Neural progenitor cell (in vitro differentiated cells): ENCODE data around the gene LAMA2. TPM values are rescaled to one million over a fixed set of nuclear protein-coding genes. Genes with fewer than 3 reads are reported as not detected.

Experiments
- DNase-seq: peaks from one replicate; pipeline ENCODE4 v3.0.0-alpha.2; 2016; ENCODE audit warnings: low spot score
- H2AFZ ChIP-seq: fragments of 200-600 bp; sonication (generic); replicated peaks from 2 replicates; pipeline ENCODE4 v1.6.1; 2016; ENCODE audit warnings: antibody characterized with exemption
- H3F3A ChIP-seq: fragments of 200-600 bp; sonication (generic); 2 replicates; pipeline ENCODE4 v1.6.1; 2016; ENCODE audit warnings: antibody characterized with exemption, low read depth
- H3K27ac ChIP-seq: fragments of 200-600 bp; sonication (generic); 2 replicates; pipeline ENCODE4 v1.5.1; 2016; ENCODE audit warnings: mild to moderate bottlenecking
- H3K27me3 ChIP-seq: fragments of 200-600 bp; sonication (generic); 2 replicates; pipeline ENCODE4 v1.6.1; 2016; ENCODE audit warnings: mild to moderate bottlenecking, moderate library complexity
- H3K36me3 ChIP-seq: fragments of 200-600 bp; sonication (generic); 2 replicates; pipeline ENCODE4 v1.5.1; 2016
- H3K4me1 ChIP-seq: fragments of 200-600 bp; sonication (generic); 2 replicates; pipeline ENCODE4 v1.6.1; 2016; ENCODE audit warnings: mixed run types
- H3K4me2 ChIP-seq: fragments of 200-600 bp; sonication (generic); 2 replicates; pipeline ENCODE4 v1.6.1; 2016
- H3K4me3 ChIP-seq: fragments of 200-600 bp; sonication (generic); 2 replicates; pipeline ENCODE4 v1.5.1; 2016
- H3K79me2 ChIP-seq: fragments of 200-600 bp; sonication (generic); 2 replicates; pipeline ENCODE4 v1.6.1; 2016; ENCODE audit warnings: low read depth
- H3K9ac ChIP-seq: fragments of 200-600 bp; sonication (generic); 2 replicates; pipeline ENCODE4 v1.6.1; 2016
- H3K9me3 ChIP-seq: fragments of 200-600 bp; sonication (generic); 2 replicates; pipeline ENCODE4 v1.5.1; 2016; ENCODE audit warnings: low read depth
- H4K20me1 ChIP-seq: fragments of 200-600 bp; sonication (generic); 2 replicates; pipeline ENCODE4 v1.6.1; 2016; ENCODE audit warnings: low read depth
- H3K27ac Mint-ChIP-seq: 3 replicates; pipeline ENCODE4 v1.8.0; 2021; ENCODE audit warnings: mixed read lengths
- H3K27me3 Mint-ChIP-seq: 2 replicates; pipeline ENCODE4 v1.8.0; 2022; ENCODE audit warnings: low read depth, mild to moderate bottlenecking, inconsistent platforms, moderate library complexity, mixed read lengths; ENCODE audit not compliant: insufficient read depth
- H3K36me3 Mint-ChIP-seq: 3 replicates; pipeline ENCODE4 v1.8.0; 2021; ENCODE audit warnings: mixed read lengths
- H3K4me1 Mint-ChIP-seq: 3 replicates; pipeline ENCODE4 v1.8.0; 2021; ENCODE audit warnings: mixed read lengths
- H3K4me3 Mint-ChIP-seq: 3 replicates; pipeline ENCODE4 v1.8.0; 2021; ENCODE audit warnings: mild to moderate bottlenecking, moderate library complexity, mixed read lengths
- H3K9me3 Mint-ChIP-seq: 3 replicates; pipeline ENCODE4 v1.8.0; 2020; ENCODE audit warnings: mixed read lengths
- EZH2 ChIP-seq: fragments of 200-600 bp; sonication (generic); IDR thresholded peaks from 2 replicates; pipeline ENCODE4 v1.6.1; 2017; ENCODE audit warnings: antibody characterized with exemption, mild to moderate bottlenecking, moderate library complexity
- EZH2phosphoT487 ChIP-seq: fragments of 200-600 bp; sonication (generic); IDR thresholded peaks from 2 replicates; pipeline ENCODE4 v1.6.1; 2017; ENCODE audit warnings: antibody characterized with exemption
- total RNA-seq: library from RNA; depleted of rRNA; stranded (reverse); fragments of >200 nt; gene quantifications from 2 replicates; pipeline ENCODE4 v1.2.3, GENCODE V29; 2015; ENCODE audit warnings: low replicate concordance
- TF ChIP-seq, protein P1 (sequence below): fragments of 200-600 bp; sonication (generic); IDR thresholded peaks from 2 replicates; pipeline ENCODE4 v1.5.1; 2017; ENCODE audit warnings: antibody characterized with exemption, mild to moderate bottlenecking

The LAMA2 gene
- total RNA-seq, 1 donor from 2014 or later, result 1.5 TPM

DNA sequence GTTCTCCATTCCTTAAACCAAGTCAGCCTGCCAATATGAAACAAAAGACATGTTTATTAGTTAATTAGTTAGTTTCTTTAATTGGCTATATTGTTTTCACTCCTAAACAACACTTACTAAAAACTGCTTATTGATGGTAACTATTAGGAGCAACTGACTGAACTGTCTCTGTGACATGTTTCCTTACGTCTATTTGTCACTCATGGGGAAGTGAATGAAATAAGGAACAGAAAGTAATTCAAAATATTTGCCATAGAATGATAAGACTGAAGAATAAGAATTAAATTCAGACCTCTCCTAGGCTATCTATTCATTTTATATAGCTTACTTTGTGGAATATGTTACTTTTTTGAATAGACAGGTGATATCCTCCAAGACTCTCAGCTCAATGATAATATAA is 217.2 kb downstream of the LAMA2 start:
- Histone ChIP-seq H3F3A (no peaks in the 10 kb centered on the region), H4K20me1 (no peaks in the 10 kb centered on the region), H3K4me1 (peaks cover 6% of the 10 kb centered on the region), H3K9me3 (no peaks in the 10 kb centered on the region), H3K9ac (no peak overlapping the region), H3K4me2 (no peak overlapping the region), H3K4me3 (no peak overlapping the region), H3K36me3 (no peaks in the 10 kb centered on the region), H3K79me2 (no peaks in the 10 kb centered on the region), H2AFZ (no peak overlapping the region), H3K27ac (no peak overlapping the region), H3K27me3 (no peaks in the 10 kb centered on the region)
- Mint-ChIP-seq H3K27ac (no peak overlapping the region), H3K4me1 (peaks cover 17% of the 10 kb centered on the region), H3K4me3 (no peak overlapping the region), H3K36me3 (no peaks in the 10 kb centered on the region), H3K9me3 (no peaks in the 10 kb centered on the region), H3K27me3 (no peaks in the 10 kb centered on the region)
- TF ChIP-seq EZH2, result no peak
- no peak for TF ChIP-seq EZH2phosphoT487
- TF ChIP-seq, protein P1, sequence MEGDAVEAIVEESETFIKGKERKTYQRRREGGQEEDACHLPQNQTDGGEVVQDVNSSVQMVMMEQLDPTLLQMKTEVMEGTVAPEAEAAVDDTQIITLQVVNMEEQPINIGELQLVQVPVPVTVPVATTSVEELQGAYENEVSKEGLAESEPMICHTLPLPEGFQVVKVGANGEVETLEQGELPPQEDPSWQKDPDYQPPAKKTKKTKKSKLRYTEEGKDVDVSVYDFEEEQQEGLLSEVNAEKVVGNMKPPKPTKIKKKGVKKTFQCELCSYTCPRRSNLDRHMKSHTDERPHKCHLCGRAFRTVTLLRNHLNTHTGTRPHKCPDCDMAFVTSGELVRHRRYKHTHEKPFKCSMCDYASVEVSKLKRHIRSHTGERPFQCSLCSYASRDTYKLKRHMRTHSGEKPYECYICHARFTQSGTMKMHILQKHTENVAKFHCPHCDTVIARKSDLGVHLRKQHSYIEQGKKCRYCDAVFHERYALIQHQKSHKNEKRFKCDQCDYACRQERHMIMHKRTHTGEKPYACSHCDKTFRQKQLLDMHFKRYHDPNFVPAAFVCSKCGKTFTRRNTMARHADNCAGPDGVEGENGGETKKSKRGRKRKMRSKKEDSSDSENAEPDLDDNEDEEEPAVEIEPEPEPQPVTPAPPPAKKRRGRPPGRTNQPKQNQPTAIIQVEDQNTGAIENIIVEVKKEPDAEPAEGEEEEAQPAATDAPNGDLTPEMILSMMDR, result no peak
- no peak for DNase-seq

DNA sequence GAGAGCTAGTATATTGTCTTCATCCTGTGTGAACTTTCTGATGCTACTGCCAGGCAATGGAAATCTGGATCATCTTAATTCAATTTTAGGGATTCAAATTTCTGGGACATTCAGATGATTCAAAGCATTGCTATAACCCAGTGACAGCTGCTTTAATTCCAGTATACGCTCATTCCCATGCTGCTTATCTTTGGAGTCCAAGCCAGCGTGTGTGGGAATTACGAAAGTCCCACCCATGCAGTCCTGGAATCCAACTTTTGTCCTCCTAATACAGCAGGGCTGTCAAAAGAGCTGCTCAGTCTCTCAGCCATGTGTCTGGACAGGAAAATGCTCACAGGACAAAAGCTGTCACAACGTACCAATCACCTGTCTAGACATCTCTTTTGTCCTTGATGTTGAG is 219.8 kb downstream of the LAMA2 start:
- Histone ChIP-seq H3K4me2 (no peak overlapping the region), H2AFZ (no peak overlapping the region), H3K9me3 (no peaks in the 10 kb centered on the region)

DNA sequence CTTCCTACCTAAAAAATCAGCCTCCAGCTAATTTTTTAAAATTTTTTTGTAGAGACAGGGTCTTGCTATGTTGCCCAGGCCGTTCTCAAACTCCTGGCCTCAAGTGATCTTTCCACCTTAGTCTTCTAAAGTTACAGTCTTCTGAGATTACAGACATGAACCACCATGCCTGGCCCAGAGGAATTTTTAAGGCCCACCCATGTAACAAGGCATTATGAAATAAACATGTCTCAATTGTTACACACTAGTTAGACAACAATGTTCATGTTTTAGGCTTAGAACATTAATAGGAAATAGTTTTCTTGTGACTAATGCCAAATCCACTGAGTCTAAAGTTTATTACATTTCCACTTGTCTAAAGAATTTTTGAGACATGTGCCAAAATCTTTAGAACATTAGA is 221.2 kb downstream of the LAMA2 start:
- TF ChIP-seq EZH2 (no peak), EZH2phosphoT487 (no peak)
- TF ChIP-seq, protein P1, result no peak
- peaks cover 9% of the 10 kb centered on the region for H3K4me1 ChIP-seq
- DNase-seq, result no peak
- H4K20me1 ChIP-seq, result no peaks in the 10 kb centered on the region
- H2AFZ ChIP-seq, result no peak overlapping the region
- no peak overlapping the region for H3K9ac ChIP-seq
- Mint-ChIP-seq H3K4me1 (peaks cover 19% of the 10 kb centered on the region), H3K4me3 (no peak overlapping the region), H3K9me3 (no peaks in the 10 kb centered on the region), H3K27me3 (no peaks in the 10 kb centered on the region), H3K36me3 (no peaks in the 10 kb centered on the region), H3K27ac (no peak overlapping the region)
- H3K79me2 ChIP-seq, result no peaks in the 10 kb centered on the region
- no peaks in the 10 kb centered on the region for H3K9me3 ChIP-seq
- no peaks in the 10 kb centered on the region for H3K27me3 ChIP-seq
- no peak overlapping the region for H3K27ac ChIP-seq
- no peaks in the 10 kb centered on the region for H3K36me3 ChIP-seq
- H3F3A ChIP-seq, result no peaks in the 10 kb centered on the region
- no peak overlapping the region for H3K4me2 ChIP-seq
- no peak overlapping the region for H3K4me3 ChIP-seq

More for the DNA sequence above, 219.8 kb downstream of the LAMA2 start:
- H3K36me3 Mint-ChIP-seq, result no peaks in the 10 kb centered on the region
- H3K27me3 ChIP-seq, result no peaks in the 10 kb centered on the region
- no peaks in the 10 kb centered on the region for H3K36me3 ChIP-seq
- no peaks in the 10 kb centered on the region for H3K9me3 Mint-ChIP-seq
- TF ChIP-seq, protein P1, result no peak
- TF ChIP-seq EZH2phosphoT487 (no peak), EZH2 (no peak)
- no peak overlapping the region for H3K4me3 ChIP-seq
- H3K4me1 ChIP-seq, result peaks cover 5% of the 10 kb centered on the region
- H3K79me2 ChIP-seq, result no peaks in the 10 kb centered on the region
- H3K27ac Mint-ChIP-seq, result no peak overlapping the region
- H3K9ac ChIP-seq, result no peak overlapping the region
- H3K4me1 Mint-ChIP-seq, result peaks cover 29% of the 10 kb centered on the region
- no peaks in the 10 kb centered on the region for H3F3A ChIP-seq
- H4K20me1 ChIP-seq, result no peaks in the 10 kb centered on the region
- no peak overlapping the region for H3K4me3 Mint-ChIP-seq
- H3K27me3 Mint-ChIP-seq, result no peaks in the 10 kb centered on the region
- H3K27ac ChIP-seq, result no peak overlapping the region
- DNase-seq, result peak; percentile 15
